Skeletal muscle tissue (tissue), 4 donors: ENCODE results near the gene GNS. TPM values are rescaled to one million over a fixed set of nuclear protein-coding genes. Genes with fewer than 3 reads are reported as not detected.

Source experiments
- H3K27ac ChIP-seq: one replicate; pipeline ENCODE4 v1.7.0; 2013; ENCODE audit warnings: mild to moderate bottlenecking, low read depth, low read length, inconsistent platforms
- H3K27me3 ChIP-seq, 3 donors: one replicate each; pipeline ENCODE4 v1.7.0; 2013; ENCODE audit warnings: low read length in 3 of 3; ENCODE audit not compliant: control insufficient read depth in 3 of 3, insufficient read depth in 3 of 3
- H3K36me3 ChIP-seq, 3 donors: one replicate each; pipeline ENCODE4 v1.7.0; 2013; ENCODE audit warnings: low read length in 3 of 3; ENCODE audit not compliant: control insufficient read depth in 3 of 3, insufficient read depth in 3 of 3
- H3K4me1 ChIP-seq, 3 donors: one replicate each; pipeline ENCODE4 v1.7.0; 2013; ENCODE audit warnings: low read length in 3 of 3, mild to moderate bottlenecking in 3 of 3; ENCODE audit not compliant: control insufficient read depth in 3 of 3, insufficient read depth in 3 of 3
- H3K4me3 ChIP-seq, 3 donors: one replicate each; pipeline ENCODE4 v1.7.0; 2013; ENCODE audit warnings: low read length in 3 of 3
- H3K9ac ChIP-seq, 3 donors: one replicate each; pipeline ENCODE4 v1.7.0; 2013; ENCODE audit warnings: low read length in 3 of 3, mild to moderate bottlenecking in 3 of 3, moderate library complexity in 2 of 3, low read depth in 1 of 3
- H3K9me3 ChIP-seq, 3 donors: one replicate each; pipeline ENCODE4 v1.7.0; 2013; ENCODE audit warnings: low read length in 3 of 3; ENCODE audit not compliant: control insufficient read depth in 3 of 3
- total RNA-seq: library from RNA; depleted of rRNA; stranded (reverse); fragments of >200 nt; gene quantifications from one replicate; pipeline ENCODE4 v1.2.3, GENCODE V29; 2014
- donor health status: Osteomylitis.

The GNS gene
- total RNA-seq, 1 donor from 2014 or later = 88.2 TPM

- Histone ChIP-seq H3K9me3 (no peaks in the 10 kb centered on the region), H3K36me3 (peaks cover 13 to 20% (median 14%) of the 10 kb centered on the region in 3 donors), H3K4me1 (peaks cover 0 to 13% (median 4%) of the 10 kb centered on the region in 3 donors), H3K9ac (no peak overlapping the region), H3K4me3 (no peak overlapping the region), H3K27me3 (no peaks in the 10 kb centered on the region), H3K27ac (peak overlapping the region; percentile 20)
These were observed 29.2 kb downstream of the GNS start for GRCh38 chr12:64729909-64730587.

- H3K9ac ChIP-seq = no peak overlapping the region
- H3K4me1 ChIP-seq = no peaks in the 10 kb centered on the region
- H3K9me3 ChIP-seq = no peaks in the 10 kb centered on the region
- H3K36me3 ChIP-seq = peaks cover 36 to 60% (median 45%) of the 10 kb centered on the region in 3 donors
- no peaks in the 10 kb centered on the region for H3K27me3 ChIP-seq
- no peak overlapping the region for H3K4me3 ChIP-seq
- H3K27ac ChIP-seq = no peak overlapping the region
These were observed 34.9 kb downstream of the GNS start for GRCh38 chr12:64724201-64724745.

- H3K9me3 ChIP-seq = no peaks in the 10 kb centered on the region
- H3K36me3 ChIP-seq = peaks cover 36 to 62% (median 43%) of the 10 kb centered on the region in 3 donors
- no peaks in the 10 kb centered on the region for H3K27me3 ChIP-seq
- H3K27ac ChIP-seq = no peak overlapping the region
- H3K4me3 ChIP-seq = no peak overlapping the region
- H3K9ac ChIP-seq = no peak overlapping the region
- no peaks in the 10 kb centered on the region for H3K4me1 ChIP-seq
These were observed 35.6 kb downstream of the GNS start for GRCh38 chr12:64723630-64724029.

GRCh38 chr12:64722835-64723234 is 36.4 kb downstream of the GNS start:
- Histone ChIP-seq H3K4me1 (no peaks in the 10 kb centered on the region), H3K36me3 (peaks cover 36 to 64% (median 43%) of the 10 kb centered on the region in 3 donors), H3K27me3 (no peaks in the 10 kb centered on the region), H3K27ac (no peak overlapping the region), H3K9ac (no peak overlapping the region), H3K4me3 (no peak overlapping the region), H3K9me3 (no peaks in the 10 kb centered on the region)

- no peaks in the 10 kb centered on the region for H3K9me3 ChIP-seq
- H3K27me3 ChIP-seq = no peaks in the 10 kb centered on the region
- H3K4me3 ChIP-seq = no peak overlapping the region
- H3K9ac ChIP-seq = no peak overlapping the region
- no peaks in the 10 kb centered on the region for H3K4me1 ChIP-seq
- no peak overlapping the region for H3K27ac ChIP-seq
- H3K36me3 ChIP-seq = peaks cover 48 to 68% (median 51%) of the 10 kb centered on the region in 3 donors
These were observed 38.3 kb downstream of the GNS start for GRCh38 chr12:64720884-64721283.

- H3K27ac ChIP-seq = no peak overlapping the region
- peaks cover 47 to 67% (median 57%) of the 10 kb centered on the region in 3 donors for H3K36me3 ChIP-seq
- no peak overlapping the region for H3K9ac ChIP-seq
- no peaks in the 10 kb centered on the region for H3K27me3 ChIP-seq
- no peaks in the 10 kb centered on the region for H3K9me3 ChIP-seq
- H3K4me3 ChIP-seq = no peak overlapping the region
- H3K4me1 ChIP-seq = no peaks in the 10 kb centered on the region
These were observed 40.6 kb downstream of the GNS start for GRCh38 chr12:64718649-64719048.

GRCh38 chr12:64716839-64717455 is 42.3 kb downstream of the GNS start:
- H3K4me3 ChIP-seq = no peak overlapping the region
- H3K9ac ChIP-seq = no peak overlapping the region
- H3K27ac ChIP-seq = no peak overlapping the region
- H3K9me3 ChIP-seq = no peaks in the 10 kb centered on the region
- no peaks in the 10 kb centered on the region for H3K4me1 ChIP-seq
- H3K36me3 ChIP-seq = peaks cover 36 to 52% (median 46%) of the 10 kb centered on the region in 3 donors
- H3K27me3 ChIP-seq = no peaks in the 10 kb centered on the region

- Histone ChIP-seq H3K4me3 (no peak overlapping the region), H3K9ac (no peak overlapping the region), H3K4me1 (no peaks in the 10 kb centered on the region), H3K27ac (no peak overlapping the region), H3K9me3 (no peaks in the 10 kb centered on the region), H3K36me3 (peaks cover 30 to 47% (median 42%) of the 10 kb centered on the region in 3 donors), H3K27me3 (no peaks in the 10 kb centered on the region)
These were observed 42.8 kb downstream of the GNS start for GRCh38 chr12:64716371-64716770.

GRCh38 chr12:64714551-64714968 is 44.6 kb downstream of the GNS start:
- H3K36me3 ChIP-seq = peaks cover 15 to 30% (median 25%) of the 10 kb centered on the region in 3 donors

GRCh38 chr12:64713376-64713775 is 45.8 kb downstream of the GNS start:
- no peak overlapping the region for H3K4me3 ChIP-seq
- H3K27ac ChIP-seq = no peak overlapping the region
- H3K9me3 ChIP-seq = no peaks in the 10 kb centered on the region
- no peak overlapping the region for H3K9ac ChIP-seq
- H3K27me3 ChIP-seq = no peaks in the 10 kb centered on the region
- peaks cover 12 to 23% (median 22%) of the 10 kb centered on the region in 3 donors for H3K36me3 ChIP-seq
- H3K4me1 ChIP-seq = no peaks in the 10 kb centered on the region

More at GRCh38 chr12:64714551-64714968, 44.6 kb downstream of the GNS start:
- no peaks in the 10 kb centered on the region for H3K27me3 ChIP-seq
- no peaks in the 10 kb centered on the region for H3K9me3 ChIP-seq
- H3K9ac ChIP-seq = no peak overlapping the region
- H3K27ac ChIP-seq = no peak overlapping the region
- no peaks in the 10 kb centered on the region for H3K4me1 ChIP-seq
- no peak overlapping the region for H3K4me3 ChIP-seq
